Fibroblast of mammary gland (primary cell): Measurements from ENCODE around the gene TAPBPL.
"Not testable (repeated sequence)": the region's sequence is repeated elsewhere in the genome, so short reads cannot be mapped to it uniquely, and the experiment has no call there.

Source experiments
- DNase-seq: peaks from one replicate; pipeline ENCODE4 v3.0.0-alpha.2; 2010; ENCODE audit warnings: low read depth
- H3K4me3 ChIP-seq: 2 replicates; pipeline ENCODE4 v1.5.1; 2011; ENCODE audit warnings: low read depth, mild to moderate bottlenecking, low read length, moderate library complexity; ENCODE audit not compliant: control insufficient read depth
- CTCF ChIP-seq: conservative IDR thresholded peaks from 2 replicates; pipeline ENCODE4 v1.5.1; 2011; ENCODE audit warnings: low read depth, low read length, inconsistent platforms; ENCODE audit not compliant: control insufficient read depth, insufficient read depth

The TAPBPL gene

GRCh38 chr12:6494968-6495367 is 43.1 kb downstream of the TAPBPL start:
- peak overlapping the region; percentile 95 for H3K4me3 ChIP-seq
- no peak for TF ChIP-seq CTCF

GRCh38 chr12:6497291-6497690 is 45.4 kb downstream of the TAPBPL start:
- not testable (repeated sequence) for H3K4me3 ChIP-seq, DNase-seq

More at GRCh38 chr12:6494968-6495367, 43.1 kb downstream of the TAPBPL start:
- peak; percentile 41 for DNase-seq

GRCh38 chr12:6500466-6500865 is 48.6 kb downstream of the TAPBPL start:
- H3K4me3 ChIP-seq = no peak overlapping the region
- no peak for TF ChIP-seq CTCF
- DNase-seq = no peak

- H3K4me3 ChIP-seq = no peak overlapping the region
- TF ChIP-seq CTCF = no peak
- DNase-seq = no peak
Measured at GRCh38 chr12:6507102-6507998, 55.5 kb downstream of the TAPBPL start.

GRCh38 chr12:6508087-6508486 is 56.2 kb downstream of the TAPBPL start:
- no peak overlapping the region for H3K4me3 ChIP-seq
- DNase-seq = no peak
- TF ChIP-seq CTCF = no peak
